Loucy (cell line): ENCODE results near the gene CCDC180.

Source experiments
- H2AFZ ChIP-seq: fragments of 200-600 bp; sonication (generic); 2 replicates; pipeline ENCODE4 v1.6.0; 2016; ENCODE audit warnings: antibody characterized with exemption, mild to moderate bottlenecking, low read length, moderate library complexity
- H3F3A ChIP-seq: fragments of 200-600 bp; 2 replicates; pipeline ENCODE4 v1.6.0; 2016; ENCODE audit warnings: antibody characterized with exemption, low read depth, mild to moderate bottlenecking
- H3K27me3 ChIP-seq: fragments of 200-600 bp; sonication (generic); 2 replicates; pipeline ENCODE4 v1.6.1; 2014; ENCODE audit warnings: low read length, mild to moderate bottlenecking; ENCODE audit not compliant: insufficient read depth, poor library complexity, severe bottlenecking
- H3K36me3 ChIP-seq: fragments of 200-600 bp; sonication (generic); 2 replicates; pipeline ENCODE4 v1.6.1; 2016; ENCODE audit warnings: low read length; ENCODE audit not compliant: insufficient read depth
- H3K4me1 ChIP-seq: fragments of 200-600 bp; sonication (generic); 2 replicates; pipeline ENCODE4 v1.5.1; 2014; ENCODE audit warnings: low read length, mild to moderate bottlenecking; ENCODE audit not compliant: insufficient read depth, poor library complexity, severe bottlenecking
- H3K4me2 ChIP-seq: fragments of 200-600 bp; sonication (generic); 2 replicates; pipeline ENCODE4 v1.6.0; 2014; ENCODE audit warnings: antibody characterized with exemption, low read length, low read depth, mild to moderate bottlenecking; ENCODE audit not compliant: poor library complexity, severe bottlenecking
- H3K4me3 ChIP-seq: fragments of 200-600 bp; sonication (generic); 2 replicates; pipeline ENCODE4 v1.5.1; 2014; ENCODE audit warnings: low read length, mild to moderate bottlenecking, mixed read lengths; ENCODE audit not compliant: poor library complexity, severe bottlenecking
- H3K79me2 ChIP-seq: fragments of 200-600 bp; sonication (generic); 2 replicates; pipeline ENCODE4 v1.6.1; 2014; ENCODE audit warnings: low read length; ENCODE audit not compliant: insufficient read depth
- H3K9ac ChIP-seq: fragments of 200-600 bp; sonication (generic); 2 replicates; pipeline ENCODE4 v1.6.0; 2014; ENCODE audit warnings: mild to moderate bottlenecking, low read depth, low read length, moderate library complexity; ENCODE audit not compliant: poor library complexity, severe bottlenecking
- H3K9me2 ChIP-seq: fragments of 200-600 bp; sonication (generic); replicated peaks from 2 replicates; pipeline ENCODE4 v1.6.1; 2016; ENCODE audit warnings: low read depth, low read length, mixed read lengths
- H3K9me3 ChIP-seq: fragments of 200-600 bp; sonication (generic); 2 replicates; pipeline ENCODE4 v1.6.1; 2014; ENCODE audit warnings: mild to moderate bottlenecking, antibody characterized with exemption, low read length, low read depth; ENCODE audit not compliant: insufficient read depth
- H4K20me1 ChIP-seq: fragments of 200-600 bp; sonication (generic); 2 replicates; pipeline ENCODE4 v1.6.0; 2014; ENCODE audit warnings: antibody characterized with exemption, low read length, mild to moderate bottlenecking; ENCODE audit not compliant: insufficient read depth, poor library complexity, severe bottlenecking
- EZH2phosphoT487 ChIP-seq: fragments of 200-600 bp; IDR thresholded peaks from 2 replicates; pipeline ENCODE4 v1.6.1; 2018; ENCODE audit warnings: antibody characterized with exemption, mild to moderate bottlenecking, moderate library complexity, borderline replicate concordance
- TF ChIP-seq, protein P1 (sequence below): fragments of 200-600 bp; sonication (generic); conservative IDR thresholded peaks from 2 replicates; pipeline ENCODE4 v1.5.1; 2014; ENCODE audit warnings: mild to moderate bottlenecking, antibody characterized with exemption, low read length

Gene CCDC180

GRCh38 chr9:97312556-97312955 is 5.1 kb downstream of the CCDC180 start:
- TF ChIP-seq, protein P1, sequence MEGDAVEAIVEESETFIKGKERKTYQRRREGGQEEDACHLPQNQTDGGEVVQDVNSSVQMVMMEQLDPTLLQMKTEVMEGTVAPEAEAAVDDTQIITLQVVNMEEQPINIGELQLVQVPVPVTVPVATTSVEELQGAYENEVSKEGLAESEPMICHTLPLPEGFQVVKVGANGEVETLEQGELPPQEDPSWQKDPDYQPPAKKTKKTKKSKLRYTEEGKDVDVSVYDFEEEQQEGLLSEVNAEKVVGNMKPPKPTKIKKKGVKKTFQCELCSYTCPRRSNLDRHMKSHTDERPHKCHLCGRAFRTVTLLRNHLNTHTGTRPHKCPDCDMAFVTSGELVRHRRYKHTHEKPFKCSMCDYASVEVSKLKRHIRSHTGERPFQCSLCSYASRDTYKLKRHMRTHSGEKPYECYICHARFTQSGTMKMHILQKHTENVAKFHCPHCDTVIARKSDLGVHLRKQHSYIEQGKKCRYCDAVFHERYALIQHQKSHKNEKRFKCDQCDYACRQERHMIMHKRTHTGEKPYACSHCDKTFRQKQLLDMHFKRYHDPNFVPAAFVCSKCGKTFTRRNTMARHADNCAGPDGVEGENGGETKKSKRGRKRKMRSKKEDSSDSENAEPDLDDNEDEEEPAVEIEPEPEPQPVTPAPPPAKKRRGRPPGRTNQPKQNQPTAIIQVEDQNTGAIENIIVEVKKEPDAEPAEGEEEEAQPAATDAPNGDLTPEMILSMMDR: no peak
- no peak for TF ChIP-seq EZH2phosphoT487
- Histone ChIP-seq H2AFZ (no peak overlapping the region), H3K4me1 (no peaks in the 10 kb centered on the region), H3F3A (no peaks in the 10 kb centered on the region), H3K79me2 (no peaks in the 10 kb centered on the region), H3K4me2 (no peak overlapping the region), H4K20me1 (no peaks in the 10 kb centered on the region), H3K4me3 (no peak overlapping the region), H3K9me2 (no peaks in the 10 kb centered on the region), H3K9ac (no peak overlapping the region), H3K9me3 (no peaks in the 10 kb centered on the region), H3K36me3 (peaks cover 3% of the 10 kb centered on the region; the same call in 1 of the 2 replicates), H3K27me3 (no peaks in the 10 kb centered on the region)

GRCh38 chr9:97313243-97313642 is 5.8 kb downstream of the CCDC180 start:
- Histone ChIP-seq H4K20me1 (no peaks in the 10 kb centered on the region), H3K9me2 (no peaks in the 10 kb centered on the region), H3K4me2 (no peak overlapping the region), H3K79me2 (no peaks in the 10 kb centered on the region), H3K9me3 (no peaks in the 10 kb centered on the region), H3F3A (no peaks in the 10 kb centered on the region), H3K27me3 (no peaks in the 10 kb centered on the region), H2AFZ (no peak overlapping the region), H3K9ac (no peak overlapping the region), H3K4me3 (no peak overlapping the region), H3K4me1 (no peaks in the 10 kb centered on the region), H3K36me3 (peaks cover 5% of the 10 kb centered on the region; the same call in 1 of the 2 replicates)
- TF ChIP-seq, protein P1: no peak
- TF ChIP-seq EZH2phosphoT487: no peak

DNA sequence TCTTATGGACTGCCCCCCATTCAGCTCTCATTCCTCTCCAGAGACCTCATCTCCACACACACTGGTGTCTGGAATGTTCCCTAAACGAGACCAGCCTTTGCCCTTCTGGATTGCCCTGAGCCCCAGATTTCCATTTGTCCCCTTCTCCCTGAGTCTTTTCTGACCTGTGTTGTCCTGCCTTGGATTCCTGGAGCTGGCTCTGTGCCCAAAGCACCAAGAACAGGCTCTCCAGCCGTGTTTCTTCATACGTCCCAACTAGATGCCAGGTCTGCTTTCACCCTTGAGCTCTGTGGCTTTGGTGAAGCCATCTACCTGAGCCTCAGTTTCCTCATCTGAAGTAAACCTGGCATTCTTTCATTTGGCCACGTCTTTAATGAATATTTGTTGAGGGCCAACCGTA is 6.3 kb downstream of the CCDC180 start:
- no peak for TF ChIP-seq EZH2phosphoT487
- TF ChIP-seq, protein P1: no peak

More for the DNA sequence above, 6.3 kb downstream of the CCDC180 start:
- H3K9me3 ChIP-seq: no peaks in the 10 kb centered on the region
- no peaks in the 10 kb centered on the region for H4K20me1 ChIP-seq
- no peaks in the 10 kb centered on the region for H3F3A ChIP-seq
- H3K36me3 ChIP-seq: peaks cover 5% of the 10 kb centered on the region; the same call in 1 of the 2 replicates
- no peaks in the 10 kb centered on the region for H3K27me3 ChIP-seq
- H3K9ac ChIP-seq: no peak overlapping the region
- no peak overlapping the region for H3K4me3 ChIP-seq
- no peaks in the 10 kb centered on the region for H3K9me2 ChIP-seq
- no peaks in the 10 kb centered on the region for H3K4me1 ChIP-seq
- H2AFZ ChIP-seq: no peak overlapping the region
- no peak overlapping the region for H3K4me2 ChIP-seq
- H3K79me2 ChIP-seq: no peaks in the 10 kb centered on the region
